ENCODE data around the gene EFNB1. TPM values are rescaled to one million over a fixed set of nuclear protein-coding genes. Genes with fewer than 3 reads are reported as not detected.

The EFNB1 gene
- total and polyA plus RNA-seq, 2 of the 8 experiments (the other 6 are each of a cell fraction or from before 2014, with no cell fraction given): 2.3 to 5.4 TPM

GRCh38 chrX:68870357-68870756 is 41.5 kb downstream of the EFNB1 start:
- Histone ChIP-seq H3K27ac (ENCODE audit: low read depth, low read length) (no peak overlapping the region), H3K23ac (ENCODE audit: insufficient read length) (no peak overlapping the region), H3K23me2 (ENCODE audit: low read depth, low read length) (no peaks in the 10 kb centered on the region), H4K91ac (replicated peaks; ENCODE audit: insufficient read length, low read length) (no peak overlapping the region), H3K79me2 (ENCODE audit: control insufficient read depth in 1 of 2, insufficient read depth in 2 of 2, low read length in 2 of 2) (no peaks in the 10 kb centered on the region), H4K20me1 (replicated peaks in 1 of 2; ENCODE audit: control insufficient read depth in 1 of 2, insufficient read depth in 2 of 2, low read length in 2 of 2) (peaks cover 0 to 2% of the 10 kb centered on the region in 2 experiments), H3K4me3 (ENCODE audit: extremely low read depth in 1 of 4, insufficient read depth in 2 of 4, low read depth in 3 of 4, low read length in 4 of 4) (no peak overlapping the region), H4K5ac (ENCODE audit: insufficient read length, low read depth, low read length) (no peak overlapping the region), H3K4ac (replicated peaks; ENCODE audit: insufficient read length, low read depth, low read length) (no peak overlapping the region), H2BK15ac (ENCODE audit: low read length) (no peak overlapping the region), H3K9me3 (ENCODE audit: insufficient read depth in 2 of 2, low read depth in 1 of 2, low read length in 1 of 2) (no peaks in the 10 kb centered on the region), H3K27me3 (replicated peaks in 1 of 4; ENCODE audit: control insufficient read depth in 3 of 4, extremely low read depth in 1 of 4, insufficient read depth in 3 of 4, low read length in 3 of 4) (no peaks in the 10 kb centered on the region), H2AK5ac (ENCODE audit: low read depth, low read length) (no peak overlapping the region), H2AFZ (ENCODE audit: low read length) (no peak overlapping the region), H2BK12ac (ENCODE audit: low read depth, low read length) (no peak overlapping the region), H4K8ac (ENCODE audit: extremely low read depth, insufficient read depth, low read length) (no peak overlapping the region), H2BK120ac (replicated peaks; ENCODE audit: low read depth, low read length) (no peak overlapping the region), H3K4me1 (replicated peaks in 1 of 4; ENCODE audit: control insufficient read depth in 3 of 4, insufficient read depth in 4 of 4, low read length in 3 of 4) (peaks cover 1 to 10% (median 6%) of the 10 kb centered on the region in 4 experiments; a peak in 6 of 7 replicates), H3K79me1 (ENCODE audit: low read depth, low read length) (no peaks in the 10 kb centered on the region), H3K4me2 (ENCODE audit: insufficient read depth in 1 of 2, low read depth in 2 of 2, low read length in 2 of 2) (no peak overlapping the region), H3K14ac (ENCODE audit: insufficient read length) (no peak overlapping the region), H3K9ac (replicated peaks in 1 of 4; ENCODE audit: extremely low read depth in 1 of 4, low read depth in 3 of 4, low read length in 3 of 4) (no peak overlapping the region), H2BK20ac (ENCODE audit: low read length) (no peak overlapping the region), H2BK5ac (ENCODE audit: low read depth, low read length) (no peak overlapping the region), H3K36me3 (ENCODE audit: control insufficient read depth in 2 of 4, insufficient read depth in 4 of 4, low read length in 3 of 4) (no peaks in the 10 kb centered on the region), H3K56ac (replicated peaks; ENCODE audit: insufficient read length, low read depth, low read length) (no peak overlapping the region), H3K18ac (ENCODE audit: extremely low read depth, low read length) (no peak overlapping the region)
- no peak for FAIRE-seq
- 75% methylated on average over 3 of the region's 3 CpGs; no CpG with 5 or more reads in 1 of the 2 experiments for whole genome bisulfite sequencing, 2 experiments (ENCODE audit: extremely low coverage in 1 of 2, insufficient coverage in 1 of 2, insufficient read length in 1 of 2, insufficient replicate concordance in 2 of 2, low coverage in 1 of 2, low lambda C conversion rate in 2 of 2, missing lambda C conversion rate in 1 of 2)
- DNase-seq (ENCODE audit: low read depth in 1 of 2, low spot score in 2 of 2): no peak
- TF ChIP-seq SP2 (IDR thresholded peaks at IDR 0.05; ENCODE audit: low read length) (no peak), HDAC6 (IDR thresholded peaks at IDR 0.05; ENCODE audit: low read depth, low read length) (no peak), MAX (IDR thresholded peaks at IDR 0.05) (no peak), GTF2F1 (IDR thresholded peaks at IDR 0.05; ENCODE audit: borderline replicate concordance, low read depth, low read length) (no peak), POLR2A (IDR thresholded peaks at IDR 0.05; ENCODE audit: control extremely low read depth in 1 of 2, low read depth in 2 of 2, low read length in 2 of 2) (no peak), TAF1 (IDR thresholded peaks at IDR 0.05; ENCODE audit: low read depth, low read length) (no peak), CBX5 (IDR thresholded peaks at IDR 0.05; ENCODE audit: low read depth, low read length) (no peak), EP300 (IDR thresholded peaks at IDR 0.05; ENCODE audit: borderline replicate concordance in 1 of 2, low read depth in 2 of 2, low read length in 2 of 2) (no peak)
- ChIA-PET CTCF (ENCODE audit: partially characterized antibody) (interaction anchor here (0.6 kb wide), 1 partner anchor 1546 kb away, joined by 3 read pairs; no protein-coding TSS in a partner anchor), POLR2A (ENCODE audit: partially characterized antibody) (no interaction called here)
